A673 (cell line): ENCODE results near the gene TBXAS1.

Source experiments
- EZH2 ChIP-seq: fragments of 200-600 bp; sonication (generic); IDR thresholded peaks from 2 replicates; pipeline ENCODE4 v1.6.1; 2017; ENCODE audit warnings: borderline replicate concordance, low read depth, mild to moderate bottlenecking, mixed read lengths, antibody characterized with exemption, low read length; ENCODE audit not compliant: poor library complexity, severe bottlenecking
- TF ChIP-seq, protein P1 (sequence below): fragments of 300-800, 200-600 bp; sonication (generic); conservative IDR thresholded peaks from 2 replicates; pipeline ENCODE4 v1.5.1; 2017; ENCODE audit warnings: low read depth, mild to moderate bottlenecking, antibody characterized with exemption, low read length, moderate library complexity, mixed read lengths

DNA sequence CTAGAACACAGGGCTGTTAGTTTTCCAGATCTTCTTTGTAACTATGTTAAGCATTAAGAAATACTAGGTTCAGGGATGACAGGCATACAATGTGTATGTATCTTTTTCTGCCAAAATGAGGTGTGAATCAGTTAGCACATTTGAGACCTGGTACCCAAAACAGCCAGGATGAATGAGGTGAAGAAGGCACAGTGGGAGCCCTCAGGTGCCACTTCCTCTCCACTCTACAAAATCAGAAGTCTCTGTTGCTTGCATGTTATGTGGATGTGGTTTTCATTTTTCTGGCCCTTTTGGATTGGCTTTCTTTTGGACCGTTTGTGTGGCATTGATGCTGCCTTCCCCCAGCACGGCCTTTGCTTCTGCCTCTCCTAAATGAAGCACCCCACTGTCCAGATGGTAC, 15.4 kb upstream of the TBXAS1 start:
- TF ChIP-seq, protein P1, sequence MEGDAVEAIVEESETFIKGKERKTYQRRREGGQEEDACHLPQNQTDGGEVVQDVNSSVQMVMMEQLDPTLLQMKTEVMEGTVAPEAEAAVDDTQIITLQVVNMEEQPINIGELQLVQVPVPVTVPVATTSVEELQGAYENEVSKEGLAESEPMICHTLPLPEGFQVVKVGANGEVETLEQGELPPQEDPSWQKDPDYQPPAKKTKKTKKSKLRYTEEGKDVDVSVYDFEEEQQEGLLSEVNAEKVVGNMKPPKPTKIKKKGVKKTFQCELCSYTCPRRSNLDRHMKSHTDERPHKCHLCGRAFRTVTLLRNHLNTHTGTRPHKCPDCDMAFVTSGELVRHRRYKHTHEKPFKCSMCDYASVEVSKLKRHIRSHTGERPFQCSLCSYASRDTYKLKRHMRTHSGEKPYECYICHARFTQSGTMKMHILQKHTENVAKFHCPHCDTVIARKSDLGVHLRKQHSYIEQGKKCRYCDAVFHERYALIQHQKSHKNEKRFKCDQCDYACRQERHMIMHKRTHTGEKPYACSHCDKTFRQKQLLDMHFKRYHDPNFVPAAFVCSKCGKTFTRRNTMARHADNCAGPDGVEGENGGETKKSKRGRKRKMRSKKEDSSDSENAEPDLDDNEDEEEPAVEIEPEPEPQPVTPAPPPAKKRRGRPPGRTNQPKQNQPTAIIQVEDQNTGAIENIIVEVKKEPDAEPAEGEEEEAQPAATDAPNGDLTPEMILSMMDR = no peak
- TF ChIP-seq EZH2 = no peak
